Measurements from ENCODE around the gene RALGAPA2.

RALGAPA2 gene

DNA sequence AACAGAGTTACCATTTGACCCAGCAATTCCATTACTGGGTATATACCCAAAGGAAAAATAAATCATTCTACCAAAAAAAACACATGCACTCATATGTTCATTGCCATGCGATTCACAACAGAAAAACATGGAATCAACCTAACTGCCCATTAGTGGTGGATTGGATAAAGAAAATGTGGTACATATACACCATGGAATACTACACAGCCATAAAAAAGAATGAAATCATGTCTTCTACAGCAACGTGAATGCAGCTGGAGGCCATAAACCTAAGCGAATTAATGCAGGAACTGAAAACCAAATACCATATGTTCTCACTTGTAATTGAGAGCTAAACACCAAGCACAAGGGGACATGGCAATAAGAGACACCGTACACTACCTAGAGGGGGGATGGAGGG, 12.5 kb downstream of the RALGAPA2 start:
- no peak overlapping the region for H3K4me3 ChIP-seq (ENCODE audit: control insufficient read depth, low read depth, low read length)
- DNase-seq (ENCODE audit: low read depth) = no peak

GRCh38 chr20:20699144-20699543, 13.3 kb downstream of the RALGAPA2 start:
- DNase-seq (ENCODE audit: low read depth) = no peak
- no peak for TF ChIP-seq CTCF (conservative IDR thresholded peaks at IDR 0.05; ENCODE audit: control insufficient read depth, insufficient read depth, low read depth, low read length)
- no peak overlapping the region for H3K4me3 ChIP-seq (ENCODE audit: control insufficient read depth, low read depth, low read length)

More for the DNA sequence above, 12.5 kb downstream of the RALGAPA2 start:
- no peak for TF ChIP-seq CTCF (conservative IDR thresholded peaks at IDR 0.05; ENCODE audit: control insufficient read depth, insufficient read depth, low read depth, low read length)

DNA sequence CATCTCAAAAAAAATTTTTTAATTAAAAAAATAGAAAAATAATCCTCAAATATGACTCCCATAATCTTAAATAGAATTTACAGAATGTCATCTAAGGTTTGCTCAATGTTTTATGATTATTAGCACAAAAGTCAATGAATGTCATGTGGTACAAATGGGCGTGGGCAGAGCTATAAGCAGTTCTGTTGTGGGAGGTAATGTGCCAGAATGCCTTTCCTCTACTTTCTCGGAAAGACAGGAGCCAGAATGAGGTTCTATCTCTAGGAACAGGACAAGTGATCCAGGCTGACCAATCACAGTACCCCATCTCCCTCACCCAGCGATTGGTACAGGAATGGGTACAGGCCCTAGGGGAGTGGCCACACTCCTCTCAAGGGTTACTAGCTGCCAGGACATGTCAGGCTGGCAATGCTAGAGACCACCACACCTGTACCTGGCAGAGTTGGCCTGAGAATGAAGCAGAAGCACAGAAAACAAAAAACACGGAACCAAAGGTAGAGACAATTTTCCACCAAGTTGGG, 15.1 kb downstream of the RALGAPA2 start:
- DNase-seq (ENCODE audit: low read depth) = no peak
- H3K4me3 ChIP-seq (ENCODE audit: control insufficient read depth, low read depth, low read length) = no peak overlapping the region
- TF ChIP-seq CTCF (conservative IDR thresholded peaks at IDR 0.05; ENCODE audit: control insufficient read depth, insufficient read depth, low read depth, low read length) = no peak

- TF ChIP-seq CTCF (conservative IDR thresholded peaks at IDR 0.05; ENCODE audit: control insufficient read depth, insufficient read depth, low read depth, low read length) = no peak
- no peak overlapping the region for H3K4me3 ChIP-seq (ENCODE audit: control insufficient read depth, low read depth, low read length)
- peak; percentile 31 for DNase-seq (ENCODE audit: low read depth)
These were observed 17.1 kb downstream of the RALGAPA2 start for GRCh38 chr20:20695250-20695816.

DNA sequence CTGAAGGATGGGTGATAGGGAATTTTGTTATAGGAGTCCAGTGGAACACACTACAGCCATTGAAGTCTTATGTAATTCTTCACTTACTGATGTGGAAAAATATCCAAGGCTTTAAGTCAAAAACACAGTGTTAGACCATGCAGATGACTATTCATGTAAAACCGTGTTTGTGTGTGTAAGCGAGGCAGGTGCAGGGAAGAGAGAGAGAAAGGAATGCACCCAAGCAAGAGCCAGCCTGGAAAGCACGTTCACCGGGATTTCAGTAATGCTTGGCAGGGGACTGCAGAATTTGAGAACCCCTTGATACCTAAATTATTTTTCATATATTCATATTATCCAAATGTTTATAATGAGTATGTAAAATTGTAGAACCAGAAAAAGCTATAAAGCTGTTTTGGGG, 17.9 kb downstream of the RALGAPA2 start:
- TF ChIP-seq CTCF (conservative IDR thresholded peaks at IDR 0.05; ENCODE audit: control insufficient read depth, insufficient read depth, low read depth, low read length) = no peak
- H3K4me3 ChIP-seq (ENCODE audit: control insufficient read depth, low read depth, low read length) = no peak overlapping the region
- no peak for DNase-seq (ENCODE audit: low read depth)

DNA sequence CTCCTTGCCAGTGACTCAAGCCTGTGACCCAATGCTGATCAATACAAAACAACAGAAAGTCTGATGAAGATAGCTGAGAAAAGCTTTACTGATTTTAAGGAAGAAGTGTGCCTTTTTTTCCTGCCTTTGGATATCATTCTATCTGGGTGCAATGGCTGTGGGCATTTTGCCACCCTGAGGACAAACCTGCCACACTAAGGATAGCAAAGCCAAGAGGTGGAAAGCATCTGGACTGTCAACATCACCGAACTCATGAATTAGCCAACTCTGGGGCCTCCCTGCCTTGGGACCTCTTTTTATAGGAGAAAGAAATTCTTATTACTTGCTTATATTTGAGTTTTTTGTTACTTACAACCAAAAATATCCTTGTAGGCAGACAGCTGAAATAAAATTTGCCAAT, 19.9 kb downstream of the RALGAPA2 start:
- no peak overlapping the region for H3K4me3 ChIP-seq (ENCODE audit: control insufficient read depth, low read depth, low read length)
- DNase-seq (ENCODE audit: low read depth) = no peak
- TF ChIP-seq CTCF (conservative IDR thresholded peaks at IDR 0.05; ENCODE audit: control insufficient read depth, insufficient read depth, low read depth, low read length) = no peak

Measured in fibroblast of mammary gland (primary cell).